PC-3 (cell line): ENCODE results near the gene CSRNP3. TPM values are rescaled to one million over a fixed set of nuclear protein-coding genes. Genes with fewer than 3 reads are reported as not detected.

ENCODE experiments used
- ATAC-seq: fragments of 200-7000 bp; cut with Tn5 transposase; 2 replicates; pipeline ENCODE4 v1.9.1; 2020; ENCODE audit warnings: mild to moderate bottlenecking, moderate library complexity
- BruUV-seq: library from RNA; stranded (reverse); fragments of 400-500 nt; replicated peaks from 2 replicates; lab custom pipeline; 2021; lab: Mats Ljungman, UMichigan
- CTCF ChIA-PET: fragments of 300-600 bp; sonication (Branson Sonifier 250); formaldehyde crosslinking; loops from one replicate; lab custom pipeline; 2022; ENCODE audit warnings: antibody characterized with exemption; lab: Charles Lee
- POLR2A ChIA-PET: fragments of 300-600 bp; sonication (Branson Sonifier 250); formaldehyde crosslinking; loops from one replicate; lab custom pipeline; 2022; ENCODE audit warnings: antibody characterized with exemption; ENCODE audit not compliant: unreplicated experiment; lab: Charles Lee
- DNase-seq: peaks from one replicate; pipeline ENCODE4 v3.0.0-alpha.2; 2015
- H2AFZ ChIP-seq: fragments of 300-600 bp; sonication (generic); 2 replicates; pipeline ENCODE4 v1.6.0; 2016; ENCODE audit warnings: antibody characterized with exemption, low read length
- H3F3A ChIP-seq: fragments of 300-600 bp; sonication (generic); one replicate; pipeline ENCODE4 v1.6.0; 2017; ENCODE audit warnings: antibody characterized with exemption, low read length, control low read depth, mild to moderate bottlenecking; ENCODE audit not compliant: unreplicated experiment
- H3K27ac ChIP-seq: fragments of 300-600 bp; sonication (generic); 2 replicates; pipeline ENCODE4 v1.5.1; 2016; ENCODE audit warnings: mild to moderate bottlenecking, low read length
- H3K27me3 ChIP-seq: fragments of 300-600 bp; sonication (generic); 2 replicates; pipeline ENCODE4 v1.6.1; 2016; ENCODE audit warnings: low read length, mixed read lengths
- H3K36me3 ChIP-seq: fragments of 300-600 bp; sonication (generic); 2 replicates; pipeline ENCODE4 v1.6.1; 2016; ENCODE audit warnings: low read depth, mixed run types, low read length, mixed read lengths
- H3K4me1 ChIP-seq: fragments of 300-600 bp; sonication (generic); 2 replicates; pipeline ENCODE4 v1.5.1; 2016; ENCODE audit warnings: low read length; ENCODE audit not compliant: insufficient read depth
- H3K4me2 ChIP-seq: fragments of 300-600 bp; sonication (generic); 2 replicates; pipeline ENCODE4 v1.6.0; 2016; ENCODE audit warnings: low read length
- H3K4me3 ChIP-seq: fragments of 300-600 bp; sonication (generic); 2 replicates; pipeline ENCODE4 v1.5.1; 2016; ENCODE audit warnings: mild to moderate bottlenecking, low read length, mixed read lengths
- H3K79me2 ChIP-seq: fragments of 300-600 bp; sonication (generic); 2 replicates; pipeline ENCODE4 v1.6.1; 2017; ENCODE audit warnings: low read length, mixed read lengths
- H3K9ac ChIP-seq: fragments of 300-600 bp; sonication (generic); 2 replicates; pipeline ENCODE4 v1.6.0; 2016; ENCODE audit warnings: mild to moderate bottlenecking, low read length
- H3K9me2 ChIP-seq: fragments of 300-600 bp; sonication (generic); replicated peaks from 2 replicates; pipeline ENCODE4 v1.6.1; 2016; ENCODE audit warnings: mixed run types, low read length, mixed read lengths
- H3K9me3 ChIP-seq: fragments of 300-600 bp; sonication (generic); 2 replicates; pipeline ENCODE4 v1.6.1; 2016; ENCODE audit warnings: low read length, mixed read lengths
- H4K20me1 ChIP-seq: fragments of 300-600 bp; sonication (generic); 2 replicates; pipeline ENCODE4 v1.6.1; 2016; ENCODE audit warnings: low read length, mixed read lengths
- EZH2 ChIP-seq: fragments of 300-600 bp; sonication (generic); IDR thresholded peaks from one replicate; pipeline ENCODE4 v1.6.1; 2017; ENCODE audit warnings: antibody characterized with exemption, mild to moderate bottlenecking, low read length; ENCODE audit not compliant: unreplicated experiment
- EZH2phosphoT487 ChIP-seq: fragments of 300-600 bp; sonication (generic); IDR thresholded peaks from 2 replicates; pipeline ENCODE4 v1.6.1; 2018; ENCODE audit warnings: mild to moderate bottlenecking, antibody characterized with exemption, low read length, borderline replicate concordance
- intact Hi-C: fragments of 100-400 bp; cut with micrococcal nuclease; formaldehyde crosslinking; loops from 2 replicates; pipeline ENCODE4 v1.9.0; 2023
- total RNA-seq: library from RNA; depleted of rRNA; stranded (reverse); fragments of >200 nt; gene quantifications from 2 replicates; pipeline ENCODE4 v1.2.3, GENCODE V29; 2014
- TF ChIP-seq, protein P1 (sequence below): fragments of 300-600 bp; sonication (generic); conservative IDR thresholded peaks from 2 replicates; pipeline ENCODE4 v1.5.1; 2017; ENCODE audit warnings: antibody characterized with exemption, low read depth, mild to moderate bottlenecking, low read length

CSRNP3 gene
- total RNA-seq, 1 experiment from 2014 or later: 2.2 TPM

DNA sequence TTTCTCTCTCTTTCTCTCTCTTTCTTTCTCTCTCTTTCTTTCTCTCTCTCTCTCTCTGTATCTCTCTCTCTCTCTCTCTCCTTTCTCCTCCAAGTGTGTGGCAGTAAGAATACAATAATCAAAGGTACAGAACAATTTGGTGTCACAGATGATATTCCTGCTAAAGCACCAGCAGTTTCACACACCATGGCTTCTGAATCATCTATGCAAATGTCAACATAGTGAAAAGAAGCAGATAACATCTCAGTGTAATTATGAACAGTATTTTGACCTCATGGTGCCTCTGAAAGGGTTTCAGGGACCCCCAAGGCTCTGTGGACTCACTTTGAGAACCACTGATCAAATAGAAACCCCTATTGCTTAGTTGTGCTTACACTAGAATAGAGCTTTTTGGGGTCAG, 38.5 kb upstream of the CSRNP3 start:
- H3K9me2 ChIP-seq: no peaks in the 10 kb centered on the region
- no peak overlapping the region for H3K4me2 ChIP-seq
- H3F3A ChIP-seq: no peaks in the 10 kb centered on the region
- no peak overlapping the region for H3K4me3 ChIP-seq
- ATAC-seq: peak; percentile 62
- H2AFZ ChIP-seq: no peak overlapping the region
- DNase-seq: no peak
- H3K4me1 ChIP-seq: peaks cover 9% of the 10 kb centered on the region
- no TSS peak for BruUV-seq
- no peak overlapping the region for H3K27ac ChIP-seq
- H3K9me3 ChIP-seq: no peaks in the 10 kb centered on the region
- ChIA-PET CTCF (no interaction called here), POLR2A (interaction anchor here (0.7 kb wide), 1 partner anchor 449 kb away, joined by 3 read pairs; no protein-coding TSS in a partner anchor)
- TF ChIP-seq, protein P1, sequence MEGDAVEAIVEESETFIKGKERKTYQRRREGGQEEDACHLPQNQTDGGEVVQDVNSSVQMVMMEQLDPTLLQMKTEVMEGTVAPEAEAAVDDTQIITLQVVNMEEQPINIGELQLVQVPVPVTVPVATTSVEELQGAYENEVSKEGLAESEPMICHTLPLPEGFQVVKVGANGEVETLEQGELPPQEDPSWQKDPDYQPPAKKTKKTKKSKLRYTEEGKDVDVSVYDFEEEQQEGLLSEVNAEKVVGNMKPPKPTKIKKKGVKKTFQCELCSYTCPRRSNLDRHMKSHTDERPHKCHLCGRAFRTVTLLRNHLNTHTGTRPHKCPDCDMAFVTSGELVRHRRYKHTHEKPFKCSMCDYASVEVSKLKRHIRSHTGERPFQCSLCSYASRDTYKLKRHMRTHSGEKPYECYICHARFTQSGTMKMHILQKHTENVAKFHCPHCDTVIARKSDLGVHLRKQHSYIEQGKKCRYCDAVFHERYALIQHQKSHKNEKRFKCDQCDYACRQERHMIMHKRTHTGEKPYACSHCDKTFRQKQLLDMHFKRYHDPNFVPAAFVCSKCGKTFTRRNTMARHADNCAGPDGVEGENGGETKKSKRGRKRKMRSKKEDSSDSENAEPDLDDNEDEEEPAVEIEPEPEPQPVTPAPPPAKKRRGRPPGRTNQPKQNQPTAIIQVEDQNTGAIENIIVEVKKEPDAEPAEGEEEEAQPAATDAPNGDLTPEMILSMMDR: no peak
- TF ChIP-seq EZH2phosphoT487 (no peak), EZH2 (no peak)
- H3K27me3 ChIP-seq: no peaks in the 10 kb centered on the region
- intact Hi-C loops: no loop called here
- H3K9ac ChIP-seq: no peak overlapping the region
- H3K36me3 ChIP-seq: no peaks in the 10 kb centered on the region
- H4K20me1 ChIP-seq: no peaks in the 10 kb centered on the region
- H3K79me2 ChIP-seq: no peaks in the 10 kb centered on the region

DNA sequence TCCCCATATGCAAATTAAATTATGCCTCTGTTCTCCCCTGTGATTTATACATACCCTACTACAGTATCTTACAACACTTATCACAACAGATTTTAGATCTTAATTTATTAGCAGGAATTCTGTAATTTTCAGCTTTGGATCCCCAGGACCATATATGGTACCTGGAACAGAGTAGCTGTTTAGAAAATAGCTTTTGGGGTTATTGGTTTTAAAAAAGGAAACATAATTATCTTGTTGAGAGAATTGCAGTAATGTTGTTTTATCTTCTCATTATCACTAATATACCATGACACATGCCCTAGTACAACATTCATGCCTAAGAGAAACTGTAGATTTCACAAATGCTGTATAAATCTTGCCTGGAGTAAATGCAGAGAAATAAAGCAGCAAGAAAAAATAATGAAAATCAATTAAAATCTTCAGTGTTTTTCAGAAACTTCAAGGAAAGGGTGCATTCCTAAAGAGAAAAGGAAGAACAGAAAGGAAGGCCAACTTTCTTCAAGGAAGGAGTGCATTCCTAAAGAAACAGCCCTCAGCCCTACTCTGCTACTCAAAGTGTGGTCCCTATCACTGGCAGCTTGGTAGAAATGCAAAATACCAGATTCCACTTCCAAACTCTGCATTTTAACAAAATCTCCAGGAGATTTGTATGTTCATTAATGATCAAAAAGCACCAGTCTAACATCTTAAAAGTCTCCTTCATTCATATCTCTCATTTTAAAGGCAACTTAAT, 37.1 kb upstream of the CSRNP3 start:
- Histone ChIP-seq H3K36me3 (no peaks in the 10 kb centered on the region), H3K27ac (no peak overlapping the region), H3K9me2 (no peaks in the 10 kb centered on the region), H2AFZ (no peak overlapping the region), H3K4me3 (no peak overlapping the region), H3K27me3 (no peaks in the 10 kb centered on the region), H3K4me1 (peaks cover 9% of the 10 kb centered on the region), H4K20me1 (no peaks in the 10 kb centered on the region), H3F3A (no peaks in the 10 kb centered on the region), H3K9ac (no peak overlapping the region), H3K4me2 (no peak overlapping the region), H3K9me3 (no peaks in the 10 kb centered on the region), H3K79me2 (no peaks in the 10 kb centered on the region)
- DNase-seq (no peak), ATAC-seq (no peak)
- intact Hi-C loops: no loop called here
- no TSS peak for BruUV-seq
- CTCF ChIA-PET: no interaction called here
- POLR2A ChIA-PET: no interaction called here
- TF ChIP-seq, protein P1: no peak
- TF ChIP-seq EZH2: no peak
- TF ChIP-seq EZH2phosphoT487: no peak

DNA sequence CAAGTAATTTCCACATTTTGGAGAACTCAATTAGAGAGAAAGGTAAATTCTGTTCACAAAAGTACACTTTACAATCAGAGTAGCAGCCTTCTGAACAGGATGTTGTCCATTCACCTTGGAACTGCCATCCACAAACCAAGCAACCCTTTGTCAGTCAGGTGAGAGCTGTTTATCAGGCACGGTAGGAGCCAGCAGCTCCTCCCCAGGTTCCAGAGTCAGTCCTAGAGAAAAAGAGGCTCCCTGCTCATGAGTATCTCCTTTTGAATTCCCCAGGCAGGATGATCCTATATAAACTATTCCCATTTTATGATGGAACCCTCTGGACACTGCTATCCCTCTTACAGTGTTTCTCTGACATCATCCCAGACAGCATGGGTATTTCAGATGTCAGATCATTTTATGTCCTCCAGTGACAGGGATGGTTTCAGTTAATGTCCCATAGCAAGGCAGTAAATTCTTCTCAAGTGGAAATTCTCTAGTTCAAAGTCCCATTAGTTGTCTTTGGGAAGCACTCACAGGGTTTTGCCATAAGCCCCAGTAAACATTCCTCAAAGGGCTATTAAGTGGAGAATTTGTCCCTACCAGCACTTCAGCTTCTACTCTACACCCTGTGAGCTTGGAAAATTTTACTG, 34.5 kb upstream of the CSRNP3 start:
- Histone ChIP-seq H3K36me3 (no peaks in the 10 kb centered on the region), H3K4me3 (no peak overlapping the region), H4K20me1 (no peaks in the 10 kb centered on the region), H3K79me2 (no peaks in the 10 kb centered on the region), H3K9me3 (no peaks in the 10 kb centered on the region), H3K27ac (no peak overlapping the region), H3K4me1 (no peaks in the 10 kb centered on the region), H3K27me3 (no peaks in the 10 kb centered on the region), H3K4me2 (no peak overlapping the region), H3K9ac (no peak overlapping the region), H3F3A (no peaks in the 10 kb centered on the region), H3K9me2 (no peaks in the 10 kb centered on the region), H2AFZ (no peak overlapping the region)
- ATAC-seq (no peak), DNase-seq (no peak)
- no TSS peak for BruUV-seq
- CTCF ChIA-PET: no interaction called here
- TF ChIP-seq EZH2phosphoT487: no peak
- TF ChIP-seq, protein P1: no peak
- TF ChIP-seq EZH2: no peak
- intact Hi-C loops: no loop called here
- POLR2A ChIA-PET: no interaction called here
